ENCODE measurements around the gene AAR2.

DNA sequence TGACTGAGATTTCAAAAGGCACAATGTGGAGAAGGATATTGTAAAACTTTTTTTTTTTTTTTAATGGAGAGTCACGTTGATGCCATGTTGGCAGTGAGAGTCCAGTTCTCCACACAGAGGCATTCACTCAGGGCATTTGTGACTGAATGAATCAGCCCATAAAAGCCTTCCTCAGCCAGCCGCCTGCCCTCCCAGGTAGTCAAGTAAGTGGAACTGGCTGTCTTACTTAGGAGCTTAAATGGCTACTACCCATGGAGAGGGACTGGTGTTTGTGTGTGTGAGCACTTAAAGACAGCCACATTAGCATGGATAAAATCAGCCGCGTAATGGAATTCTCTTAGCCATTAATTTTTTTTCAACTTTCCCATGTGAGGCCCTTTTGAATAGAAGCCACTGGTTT, 12.6 kb downstream of the AAR2 start:
- TF ChIP-seq, protein P1, sequence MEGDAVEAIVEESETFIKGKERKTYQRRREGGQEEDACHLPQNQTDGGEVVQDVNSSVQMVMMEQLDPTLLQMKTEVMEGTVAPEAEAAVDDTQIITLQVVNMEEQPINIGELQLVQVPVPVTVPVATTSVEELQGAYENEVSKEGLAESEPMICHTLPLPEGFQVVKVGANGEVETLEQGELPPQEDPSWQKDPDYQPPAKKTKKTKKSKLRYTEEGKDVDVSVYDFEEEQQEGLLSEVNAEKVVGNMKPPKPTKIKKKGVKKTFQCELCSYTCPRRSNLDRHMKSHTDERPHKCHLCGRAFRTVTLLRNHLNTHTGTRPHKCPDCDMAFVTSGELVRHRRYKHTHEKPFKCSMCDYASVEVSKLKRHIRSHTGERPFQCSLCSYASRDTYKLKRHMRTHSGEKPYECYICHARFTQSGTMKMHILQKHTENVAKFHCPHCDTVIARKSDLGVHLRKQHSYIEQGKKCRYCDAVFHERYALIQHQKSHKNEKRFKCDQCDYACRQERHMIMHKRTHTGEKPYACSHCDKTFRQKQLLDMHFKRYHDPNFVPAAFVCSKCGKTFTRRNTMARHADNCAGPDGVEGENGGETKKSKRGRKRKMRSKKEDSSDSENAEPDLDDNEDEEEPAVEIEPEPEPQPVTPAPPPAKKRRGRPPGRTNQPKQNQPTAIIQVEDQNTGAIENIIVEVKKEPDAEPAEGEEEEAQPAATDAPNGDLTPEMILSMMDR (IDR thresholded peaks at IDR 0.05; ENCODE audit: insufficient read depth, low read length) = no peak
- TF ChIP-seq, protein P2, sequence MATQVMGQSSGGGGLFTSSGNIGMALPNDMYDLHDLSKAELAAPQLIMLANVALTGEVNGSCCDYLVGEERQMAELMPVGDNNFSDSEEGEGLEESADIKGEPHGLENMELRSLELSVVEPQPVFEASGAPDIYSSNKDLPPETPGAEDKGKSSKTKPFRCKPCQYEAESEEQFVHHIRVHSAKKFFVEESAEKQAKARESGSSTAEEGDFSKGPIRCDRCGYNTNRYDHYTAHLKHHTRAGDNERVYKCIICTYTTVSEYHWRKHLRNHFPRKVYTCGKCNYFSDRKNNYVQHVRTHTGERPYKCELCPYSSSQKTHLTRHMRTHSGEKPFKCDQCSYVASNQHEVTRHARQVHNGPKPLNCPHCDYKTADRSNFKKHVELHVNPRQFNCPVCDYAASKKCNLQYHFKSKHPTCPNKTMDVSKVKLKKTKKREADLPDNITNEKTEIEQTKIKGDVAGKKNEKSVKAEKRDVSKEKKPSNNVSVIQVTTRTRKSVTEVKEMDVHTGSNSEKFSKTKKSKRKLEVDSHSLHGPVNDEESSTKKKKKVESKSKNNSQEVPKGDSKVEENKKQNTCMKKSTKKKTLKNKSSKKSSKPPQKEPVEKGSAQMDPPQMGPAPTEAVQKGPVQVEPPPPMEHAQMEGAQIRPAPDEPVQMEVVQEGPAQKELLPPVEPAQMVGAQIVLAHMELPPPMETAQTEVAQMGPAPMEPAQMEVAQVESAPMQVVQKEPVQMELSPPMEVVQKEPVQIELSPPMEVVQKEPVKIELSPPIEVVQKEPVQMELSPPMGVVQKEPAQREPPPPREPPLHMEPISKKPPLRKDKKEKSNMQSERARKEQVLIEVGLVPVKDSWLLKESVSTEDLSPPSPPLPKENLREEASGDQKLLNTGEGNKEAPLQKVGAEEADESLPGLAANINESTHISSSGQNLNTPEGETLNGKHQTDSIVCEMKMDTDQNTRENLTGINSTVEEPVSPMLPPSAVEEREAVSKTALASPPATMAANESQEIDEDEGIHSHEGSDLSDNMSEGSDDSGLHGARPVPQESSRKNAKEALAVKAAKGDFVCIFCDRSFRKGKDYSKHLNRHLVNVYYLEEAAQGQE (IDR thresholded peaks at IDR 0.05; ENCODE audit: insufficient replicate concordance, low read depth) = no peak
